ENCODE measurements around the gene RABGAP1. TPM values are rescaled to one million over a fixed set of nuclear protein-coding genes. Genes with fewer than 3 reads are reported as not detected.
A peak's percentile ranks its signal among the peaks of the same experiment; 100 is the strongest.

RABGAP1 gene
- total RNA-seq, 3 donors from 2014 or later (not counting 1 experiment from before 2014, with no cell fraction given) = 37.4 to 49.2 (median 43.0) TPM

- no peak for DNase-seq
- no peak overlapping the region for H3K4me3 Mint-ChIP-seq
- H3K27ac ChIP-seq (ENCODE audit: low read length) = no peak overlapping the region
- no peaks in the 10 kb centered on the region for H3K9me3 ChIP-seq (ENCODE audit: control insufficient read depth, insufficient read depth, low read length)
- no peak overlapping the region for H3K27ac Mint-ChIP-seq
- ATAC-seq = no peak
- no peaks in the 10 kb centered on the region for H3K4me1 Mint-ChIP-seq
- H3K9me3 Mint-ChIP-seq = no peaks in the 10 kb centered on the region
- TF ChIP-seq CTCF (IDR thresholded peaks at IDR 0.05) = no peak
- no peaks in the 10 kb centered on the region for H3K4me1 ChIP-seq (ENCODE audit: control insufficient read depth, insufficient read depth, low read length)
- intact Hi-C loops (cut with micrococcal nuclease) = no loop called here
- WGBS (ENCODE audit: insufficient coverage) = 93% methylated on average over 3 of the region's 3 CpGs
- no peaks in the 10 kb centered on the region for H3K27me3 Mint-ChIP-seq (ENCODE audit: low read depth in 2 of 2)
- H3K4me3 ChIP-seq (ENCODE audit: low read length) = no peak overlapping the region
- no peaks in the 10 kb centered on the region for H3K27me3 ChIP-seq (ENCODE audit: control insufficient read depth, insufficient read depth, low read length)
- peaks cover 53% of the 10 kb centered on the region for H3K36me3 ChIP-seq (ENCODE audit: control insufficient read depth, insufficient read depth, low read length)
- peaks cover 15% of the 10 kb centered on the region for H3K36me3 Mint-ChIP-seq
Measured at GRCh38 chr9:123099548-123099947, 158.7 kb downstream of the RABGAP1 start.

GRCh38 chr9:123102375-123103113, 161.7 kb downstream of the RABGAP1 start:
- no peaks in the 10 kb centered on the region for H3K27me3 ChIP-seq (ENCODE audit: control insufficient read depth, insufficient read depth, low read length)
- no peaks in the 10 kb centered on the region for H3K27me3 Mint-ChIP-seq (ENCODE audit: low read depth in 2 of 2)
- H3K9me3 ChIP-seq (ENCODE audit: control insufficient read depth, insufficient read depth, low read length) = no peaks in the 10 kb centered on the region
- H3K4me3 ChIP-seq (ENCODE audit: low read length) = no peak overlapping the region
- ATAC-seq (no peak), DNase-seq (peak in 1 of 2 donors; percentile 15)
- 96% methylated on average over 3 of the region's 3 CpGs for WGBS (ENCODE audit: insufficient coverage)
- no peak for TF ChIP-seq CTCF (IDR thresholded peaks at IDR 0.05)
- H3K4me3 Mint-ChIP-seq = no peak overlapping the region
- H3K4me1 ChIP-seq (ENCODE audit: control insufficient read depth, insufficient read depth, low read length) = no peaks in the 10 kb centered on the region
- H3K36me3 Mint-ChIP-seq = peaks cover 12% of the 10 kb centered on the region
- intact Hi-C loops (cut with micrococcal nuclease) = no loop called here
- H3K36me3 ChIP-seq (ENCODE audit: control insufficient read depth, insufficient read depth, low read length) = peaks cover 37% of the 10 kb centered on the region
- no peaks in the 10 kb centered on the region for H3K9me3 Mint-ChIP-seq
- no peak overlapping the region for H3K27ac ChIP-seq (ENCODE audit: low read length)
- H3K4me1 Mint-ChIP-seq = no peaks in the 10 kb centered on the region
- no peak overlapping the region for H3K27ac Mint-ChIP-seq

GRCh38 chr9:123104807-123105206, 164.0 kb downstream of the RABGAP1 start:
- Mint-ChIP-seq H3K27ac (no peak overlapping the region), H3K9me3 (no peaks in the 10 kb centered on the region), H3K36me3 (peaks cover 10% of the 10 kb centered on the region), H3K4me1 (no peaks in the 10 kb centered on the region), H3K4me3 (no peak overlapping the region), H3K27me3 (ENCODE audit: low read depth in 2 of 2) (no peaks in the 10 kb centered on the region)
- WGBS (ENCODE audit: insufficient coverage) = 80% methylated on average over 5 of the region's 7 CpGs
- ATAC-seq = no peak
- TF ChIP-seq CTCF (IDR thresholded peaks at IDR 0.05) = no peak
- intact Hi-C loops (cut with micrococcal nuclease) = no loop called here
- DNase-seq = no peak
- Histone ChIP-seq H3K4me3 (ENCODE audit: low read length) (no peak overlapping the region), H3K27ac (ENCODE audit: low read length) (no peak overlapping the region), H3K36me3 (ENCODE audit: control insufficient read depth, insufficient read depth, low read length) (peaks cover 18% of the 10 kb centered on the region), H3K4me1 (ENCODE audit: control insufficient read depth, insufficient read depth, low read length) (no peaks in the 10 kb centered on the region), H3K9me3 (ENCODE audit: control insufficient read depth, insufficient read depth, low read length) (no peaks in the 10 kb centered on the region), H3K27me3 (ENCODE audit: control insufficient read depth, insufficient read depth, low read length) (no peaks in the 10 kb centered on the region)

GRCh38 chr9:123105490-123105889, 164.7 kb downstream of the RABGAP1 start:
- no peak overlapping the region for H3K27ac ChIP-seq (ENCODE audit: low read length)
- Mint-ChIP-seq H3K36me3 (peaks cover 10% of the 10 kb centered on the region), H3K4me1 (no peaks in the 10 kb centered on the region), H3K4me3 (no peak overlapping the region), H3K27ac (no peak overlapping the region), H3K9me3 (no peaks in the 10 kb centered on the region), H3K27me3 (ENCODE audit: low read depth in 2 of 2) (no peaks in the 10 kb centered on the region)
- no peak for TF ChIP-seq CTCF (IDR thresholded peaks at IDR 0.05)
- WGBS (ENCODE audit: insufficient coverage) = 91% methylated on average over 5 of the region's 5 CpGs
- H3K9me3 ChIP-seq (ENCODE audit: control insufficient read depth, insufficient read depth, low read length) = no peaks in the 10 kb centered on the region
- H3K27me3 ChIP-seq (ENCODE audit: control insufficient read depth, insufficient read depth, low read length) = no peaks in the 10 kb centered on the region
- peaks cover 16% of the 10 kb centered on the region for H3K36me3 ChIP-seq (ENCODE audit: control insufficient read depth, insufficient read depth, low read length)
- ATAC-seq (no peak), DNase-seq (no peak)
- no peak overlapping the region for H3K4me3 ChIP-seq (ENCODE audit: low read length)
- no peaks in the 10 kb centered on the region for H3K4me1 ChIP-seq (ENCODE audit: control insufficient read depth, insufficient read depth, low read length)
- intact Hi-C loops (cut with micrococcal nuclease) = no loop called here
